Measurements from ENCODE around the gene COX5B.
A peak's percentile ranks its signal among the peaks of the same experiment; 100 is the strongest.
"Not testable (repeated sequence)": the region's sequence is repeated elsewhere in the genome, so short reads cannot be mapped to it uniquely, and the experiment has no call there.

Gene COX5B

GRCh38 chr2:97675430-97676113 lies 29.7 kb downstream of the COX5B start:
- DNase-seq = no peak

GRCh38 chr2:97676620-97677019 lies 30.8 kb downstream of the COX5B start:
- DNase-seq = no peak

- DNase-seq = no peak
Measured at GRCh38 chr2:97677480-97677879, 31.6 kb downstream of the COX5B start.

GRCh38 chr2:97678298-97678697 lies 32.4 kb downstream of the COX5B start:
- DNase-seq = no peak

- not testable (repeated sequence) for DNase-seq
Measured at GRCh38 chr2:97687235-97687634, 41.4 kb downstream of the COX5B start.

DNA sequence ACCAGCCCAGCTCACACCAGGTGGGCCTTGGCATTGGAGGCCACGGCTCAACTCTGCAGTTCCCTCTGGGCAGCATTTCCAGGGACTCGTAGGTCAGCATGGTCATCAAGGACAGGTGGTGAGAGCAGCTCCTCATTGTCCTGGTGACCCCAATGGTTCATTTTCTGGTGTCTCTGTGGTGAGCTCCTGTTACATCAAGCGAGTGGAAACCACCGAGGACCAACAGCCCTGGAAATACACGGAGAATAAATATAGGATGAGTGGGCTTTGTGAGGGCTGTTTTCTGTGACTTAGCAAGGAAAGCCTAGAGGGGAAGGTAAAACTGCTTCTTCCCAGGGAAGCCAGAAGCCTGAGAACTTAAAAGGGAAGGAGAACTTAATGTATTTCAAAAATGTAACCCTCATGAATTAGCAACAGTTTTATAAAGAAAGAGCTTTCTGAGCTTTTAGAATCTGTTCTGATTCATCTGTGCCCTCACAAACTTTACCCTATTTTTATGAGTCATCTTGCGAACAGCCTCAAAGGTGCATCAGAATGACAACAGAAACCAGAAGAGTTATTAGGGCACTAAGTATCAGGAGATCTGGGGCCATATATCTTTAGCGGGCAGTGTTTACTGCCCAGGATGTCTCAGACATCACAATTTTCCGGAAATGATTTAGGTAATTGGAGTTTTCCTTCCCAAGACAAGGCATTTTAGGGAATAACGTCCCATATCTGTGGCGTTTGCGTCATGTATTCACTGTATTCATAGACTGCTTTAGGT lies 42.4 kb downstream of the COX5B start:
- no peak for DNase-seq

DNA sequence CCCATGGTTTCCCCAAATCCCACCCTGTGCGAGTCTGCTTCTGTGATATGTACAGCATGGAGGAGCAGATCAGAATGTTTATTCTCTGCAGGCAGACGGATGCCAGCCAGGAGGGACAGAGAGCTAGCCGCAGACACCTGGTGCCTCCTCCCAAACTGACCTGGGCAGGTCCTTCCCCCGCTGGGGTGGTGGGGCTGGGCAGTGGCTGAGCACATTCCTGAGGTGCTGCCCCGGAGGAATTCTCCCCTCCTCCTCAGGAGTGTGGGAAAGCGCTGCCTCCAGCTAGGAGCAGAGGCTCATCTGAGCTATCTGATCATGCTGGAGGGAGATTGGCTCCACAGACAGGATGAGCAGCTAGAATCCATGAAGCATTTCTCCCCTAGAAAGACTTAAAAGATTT lies 45.3 kb downstream of the COX5B start:
- no peak for DNase-seq

DNA sequence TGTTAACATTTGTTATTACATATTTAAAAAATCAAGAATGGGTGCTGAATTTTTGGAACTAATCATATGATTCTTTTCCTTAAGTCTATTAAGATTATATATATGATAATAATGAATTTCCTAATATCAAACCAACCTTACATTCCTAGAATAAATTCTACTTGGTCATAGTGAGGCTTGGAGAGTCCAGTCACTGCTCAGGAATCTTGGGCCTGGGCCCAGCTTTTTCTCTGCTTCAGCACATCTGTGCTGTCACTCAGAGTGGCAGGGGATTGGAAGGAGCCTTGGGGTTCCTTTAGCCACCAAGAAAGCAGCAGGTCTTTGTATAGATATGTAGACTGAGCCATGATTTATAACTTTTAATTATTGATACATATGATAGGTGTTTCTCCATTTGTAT lies 47.6 kb downstream of the COX5B start:
- no peak for DNase-seq

- DNase-seq = no peak
Measured at GRCh38 chr2:97695744-97696143, 49.9 kb downstream of the COX5B start.

GRCh38 chr2:97697252-97698235 lies 51.7 kb downstream of the COX5B start:
- peak; percentile 71 for DNase-seq
